GM10266 (cell line): Measurements from ENCODE around the gene VPS13D.

Experiments used
- DNase-seq: peaks from one replicate; pipeline ENCODE4 v3.0.0; 2012; ENCODE audit errors: extremely low spot score
- TF ChIP-seq, protein P1 (sequence below): IDR thresholded peaks from 2 replicates; pipeline ENCODE4 v1.5.1; 2012; ENCODE audit warnings: mild to moderate bottlenecking, low read depth; ENCODE audit not compliant: control insufficient read depth, insufficient read depth; ENCODE audit errors: missing control alignments

VPS13D gene

DNA sequence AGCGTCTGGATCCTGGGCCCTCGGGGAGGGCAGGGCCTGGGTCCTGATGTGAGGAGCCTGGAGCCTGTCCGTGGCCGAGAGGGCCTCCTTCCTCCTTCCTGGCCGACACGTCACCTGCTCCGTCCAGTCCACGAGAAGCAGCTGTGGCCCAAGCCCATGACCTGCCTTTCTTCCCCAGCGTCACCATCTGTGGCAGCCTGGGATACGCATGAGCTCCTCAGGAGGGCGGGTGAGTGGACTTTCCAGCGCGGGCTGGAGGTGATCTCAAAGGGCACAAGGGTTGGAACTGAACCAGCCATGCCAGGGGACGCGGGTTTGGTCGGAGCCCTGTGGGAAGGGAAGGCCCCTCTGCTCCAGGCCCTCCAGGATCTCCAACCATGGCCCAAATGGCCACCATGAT, 297.7 kb downstream of the VPS13D start:
- DNase-seq, result no peak
- TF ChIP-seq, protein P1, sequence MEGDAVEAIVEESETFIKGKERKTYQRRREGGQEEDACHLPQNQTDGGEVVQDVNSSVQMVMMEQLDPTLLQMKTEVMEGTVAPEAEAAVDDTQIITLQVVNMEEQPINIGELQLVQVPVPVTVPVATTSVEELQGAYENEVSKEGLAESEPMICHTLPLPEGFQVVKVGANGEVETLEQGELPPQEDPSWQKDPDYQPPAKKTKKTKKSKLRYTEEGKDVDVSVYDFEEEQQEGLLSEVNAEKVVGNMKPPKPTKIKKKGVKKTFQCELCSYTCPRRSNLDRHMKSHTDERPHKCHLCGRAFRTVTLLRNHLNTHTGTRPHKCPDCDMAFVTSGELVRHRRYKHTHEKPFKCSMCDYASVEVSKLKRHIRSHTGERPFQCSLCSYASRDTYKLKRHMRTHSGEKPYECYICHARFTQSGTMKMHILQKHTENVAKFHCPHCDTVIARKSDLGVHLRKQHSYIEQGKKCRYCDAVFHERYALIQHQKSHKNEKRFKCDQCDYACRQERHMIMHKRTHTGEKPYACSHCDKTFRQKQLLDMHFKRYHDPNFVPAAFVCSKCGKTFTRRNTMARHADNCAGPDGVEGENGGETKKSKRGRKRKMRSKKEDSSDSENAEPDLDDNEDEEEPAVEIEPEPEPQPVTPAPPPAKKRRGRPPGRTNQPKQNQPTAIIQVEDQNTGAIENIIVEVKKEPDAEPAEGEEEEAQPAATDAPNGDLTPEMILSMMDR, result no peak

DNA sequence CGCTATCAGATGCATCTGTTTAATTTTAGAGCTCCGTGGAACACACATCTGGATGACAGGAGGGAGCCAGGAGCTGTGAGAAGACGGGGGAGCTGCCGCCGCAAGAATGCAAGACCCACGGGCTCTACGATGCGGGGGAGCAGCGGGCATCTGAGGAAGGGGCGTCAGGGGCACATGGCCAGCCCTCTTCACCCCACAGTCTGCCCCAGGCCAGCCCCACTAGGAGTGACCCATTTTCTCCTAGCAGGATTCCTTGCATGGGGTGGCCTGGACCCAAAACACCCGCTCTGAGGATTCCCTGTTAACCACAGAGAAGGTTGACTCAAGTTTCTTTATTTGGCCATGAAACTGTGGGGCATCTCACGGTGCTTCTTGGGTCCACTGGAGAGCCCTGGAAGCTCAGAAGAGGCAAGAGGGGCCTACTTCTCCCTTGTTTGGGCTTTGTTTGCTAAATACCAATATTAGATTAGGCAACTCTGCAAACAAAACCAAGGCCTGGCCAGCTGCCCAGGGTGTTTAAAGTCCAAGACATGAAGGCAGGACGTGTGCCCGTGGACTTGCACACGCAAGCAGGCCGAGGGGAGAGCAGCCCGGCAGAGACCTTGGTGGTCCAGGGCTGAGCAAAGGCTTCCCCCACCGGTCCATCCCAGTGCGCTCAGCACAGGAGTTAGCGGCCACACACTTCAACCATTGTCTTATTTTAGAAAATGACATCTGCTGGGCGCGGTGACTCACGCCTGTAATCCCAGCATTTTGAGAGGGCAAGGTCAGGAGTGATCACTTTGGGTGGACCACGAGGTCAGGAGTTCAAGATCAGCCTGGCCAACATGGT, 298.4 kb downstream of the VPS13D start:
- no peak for DNase-seq
- TF ChIP-seq, protein P1, result no peak

DNA sequence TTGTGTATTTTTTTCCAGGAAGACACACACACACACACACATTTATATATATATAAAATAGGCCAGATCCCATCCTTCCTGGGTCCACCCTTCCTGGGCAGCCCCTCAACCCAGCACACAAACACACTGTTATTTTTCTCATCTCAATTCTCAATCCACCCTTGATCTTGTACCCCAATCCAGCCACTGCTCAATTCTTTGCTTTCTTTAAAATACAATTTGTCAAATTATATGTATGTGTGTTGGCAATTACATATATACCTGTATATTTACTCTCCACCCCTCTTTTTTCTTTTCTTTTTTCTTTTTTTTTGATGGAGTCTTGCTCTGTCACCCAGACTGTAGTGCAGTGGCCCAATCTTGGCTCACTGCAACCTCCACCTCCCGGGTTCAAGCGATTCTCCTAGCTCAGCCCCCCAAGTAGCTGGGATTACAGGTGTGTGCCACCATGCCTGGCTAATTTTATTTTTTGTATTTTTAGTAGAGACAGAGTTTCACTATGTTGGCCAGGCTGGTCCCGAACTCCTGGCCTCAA, 299.9 kb downstream of the VPS13D start:
- no peak for DNase-seq

DNA sequence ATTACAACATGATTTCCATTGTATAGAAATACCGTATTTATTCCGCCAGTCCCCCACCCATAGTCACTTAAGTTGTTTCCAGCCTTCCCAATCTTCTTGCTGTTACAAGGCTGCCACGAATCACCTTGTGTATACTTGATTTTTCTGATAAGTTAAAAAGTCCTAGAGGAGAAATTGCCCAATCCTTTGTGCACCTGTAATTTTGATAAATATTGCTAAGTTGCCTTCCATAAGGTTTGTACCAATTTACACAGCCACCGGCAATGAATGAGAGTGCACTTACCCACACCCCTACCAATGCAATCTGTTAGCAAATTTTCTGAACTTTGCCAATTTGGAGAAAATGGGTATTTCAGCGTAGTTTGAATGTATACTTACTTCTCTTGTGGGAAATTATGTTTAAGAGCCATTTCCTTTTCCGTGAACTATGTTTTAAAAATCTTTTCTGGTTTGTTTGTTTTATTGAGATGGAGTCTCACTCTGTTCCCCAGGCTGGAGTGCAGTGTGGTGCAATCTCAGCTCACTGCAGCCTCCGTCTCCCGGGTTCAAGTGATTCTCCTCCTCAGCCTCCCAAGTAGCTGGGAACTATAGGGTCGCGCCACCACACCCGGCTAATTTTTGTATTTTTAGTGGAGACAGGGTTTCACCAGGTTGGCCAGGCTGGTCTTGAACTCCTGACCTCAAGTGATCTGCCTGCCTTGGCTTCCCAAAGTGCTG, 300.8 kb downstream of the VPS13D start:
- no peak for DNase-seq
- TF ChIP-seq, protein P1, result no peak

More for the DNA sequence above, 299.9 kb downstream of the VPS13D start:
- TF ChIP-seq, protein P1, result no peak

DNA sequence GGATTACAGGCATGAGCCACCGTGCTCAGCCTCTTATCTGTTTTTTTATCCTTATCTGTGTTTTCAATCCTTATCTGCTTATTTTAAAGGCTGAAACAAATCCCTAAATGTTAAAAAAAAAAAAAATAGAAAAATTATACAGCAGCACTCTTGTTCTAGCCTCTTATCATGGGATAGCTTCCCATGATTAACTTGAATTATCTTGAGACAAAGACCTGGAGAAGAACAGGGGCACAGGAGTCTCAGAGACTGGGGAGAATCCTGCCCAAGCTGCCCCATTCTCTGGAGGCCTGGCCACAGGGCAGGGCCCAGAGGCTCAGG, 301.3 kb downstream of the VPS13D start:
- TF ChIP-seq, protein P1, result no peak
- DNase-seq, result no peak

DNA sequence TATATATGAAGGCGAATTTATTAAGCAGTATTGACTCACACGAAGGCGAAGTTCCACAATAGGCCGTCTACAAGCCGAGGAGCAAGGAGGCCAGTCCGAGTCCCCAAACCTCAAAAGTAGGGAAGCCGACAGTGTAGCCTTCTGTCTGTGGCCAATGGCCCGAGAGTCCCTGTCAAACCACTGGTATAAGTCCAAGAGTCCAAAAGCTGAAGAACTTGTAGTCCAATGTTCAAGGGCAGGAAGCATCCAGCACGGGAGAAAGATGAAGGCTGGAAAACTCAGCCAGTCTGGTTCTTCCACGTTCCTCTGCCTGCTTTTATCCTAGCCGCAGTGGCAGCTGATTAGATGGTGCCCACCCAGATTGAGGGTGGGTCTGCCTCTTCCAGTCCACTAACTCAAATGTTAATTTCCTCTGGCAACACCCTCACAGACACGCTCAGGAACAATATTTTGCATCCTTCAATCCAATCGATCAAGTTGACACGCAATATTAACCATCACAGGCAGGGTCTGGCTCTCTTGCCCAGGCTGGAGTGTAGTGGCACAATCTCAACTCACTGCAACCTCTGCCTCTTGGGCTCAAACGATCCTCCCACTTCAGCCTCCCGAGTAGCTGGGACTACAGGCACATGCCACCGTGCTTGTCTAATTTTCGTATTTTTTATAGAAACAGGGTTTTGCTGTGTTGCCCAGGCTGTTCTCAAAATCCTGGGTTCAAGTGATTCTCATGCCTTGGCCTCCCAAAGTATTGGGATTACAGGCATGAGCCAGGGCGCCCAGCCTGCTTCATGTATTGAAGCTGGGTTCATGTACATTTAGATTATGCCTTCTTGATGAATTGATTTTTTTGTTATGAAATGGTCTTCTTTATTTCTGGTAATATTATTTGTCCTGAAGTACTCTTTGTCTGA, 302.8 kb downstream of the VPS13D start:
- DNase-seq, result no peak
- TF ChIP-seq, protein P1, result no peak
